Thymus (tissue), 11 donors: Measurements from ENCODE around the gene SLAMF9. TPM values are rescaled to one million over a fixed set of nuclear protein-coding genes. Genes with fewer than 3 reads are reported as not detected.
"Not testable (repeated sequence)": the region's sequence is repeated elsewhere in the genome, so short reads cannot be mapped to it uniquely, and the experiment has no call there.

Source experiments
- DNase-seq, 9 donors: peaks; one replicate each; pipeline ENCODE4 v3.0.0-alpha.2; 2013; ENCODE audit warnings: low spot score in 9 of 9, low read depth in 6 of 9, missing footprints in 1 of 9
- H3K27ac ChIP-seq, 2 donors: one replicate each; pipeline ENCODE4 v1.5.1; 2013; ENCODE audit warnings: control low read depth in 1 of 2, low read depth in 1 of 2, low read length in 1 of 2, mild to moderate bottlenecking in 1 of 2, moderate library complexity in 1 of 2
- H3K27me3 ChIP-seq, 2 donors: one replicate each; pipeline ENCODE4 v1.5.1; 2013; ENCODE audit warnings: low read length in 1 of 2; ENCODE audit not compliant: control insufficient read depth in 2 of 2, insufficient read depth in 1 of 2
- H3K36me3 ChIP-seq, 2 donors: one replicate each; pipeline ENCODE4 v1.5.1; 2013; ENCODE audit warnings: low read length in 1 of 2, mild to moderate bottlenecking in 1 of 2, moderate library complexity in 1 of 2; ENCODE audit not compliant: control insufficient read depth in 2 of 2, insufficient read depth in 2 of 2
- H3K4me1 ChIP-seq, 2 donors: one replicate each; pipeline ENCODE4 v1.5.1; 2013; ENCODE audit warnings: low read length in 2 of 2; ENCODE audit not compliant: control insufficient read depth in 2 of 2, insufficient read depth in 2 of 2
- H3K4me3 ChIP-seq, 2 donors: one replicate each; pipeline ENCODE4 v1.5.1; 2013; ENCODE audit warnings: low read length in 2 of 2, control low read depth in 1 of 2, mild to moderate bottlenecking in 1 of 2
- H3K9me3 ChIP-seq, 2 donors: one replicate each; pipeline ENCODE4 v1.5.1; 2013; ENCODE audit warnings: low read length in 1 of 2, mild to moderate bottlenecking in 1 of 2; ENCODE audit not compliant: control insufficient read depth in 2 of 2, insufficient read depth in 1 of 2
- WGBS: extraction: QIAGEN DNeasy Blood & Tissue Kit; methylation state at CpG from one replicate; pipeline ENCODE4 v1.1.7; 2013; 5-methylcytosine and 5-hydroxymethylcytosine counted together
- polyA plus RNA-seq: library from polyadenylated mRNA; stranded (reverse); fragments of 200-250 nt; gene quantifications from one replicate; pipeline ENCODE4 v1.2.3, GENCODE V29; 2013
- total RNA-seq: library from RNA; stranded (reverse); fragments of 120-200 nt; gene quantifications from one replicate; pipeline ENCODE4 v1.2.4, GENCODE V29; 2013
- donor health status: healthy.

SLAMF9 gene
- total and polyA plus RNA-seq, 2 donors = 0.09 to 0.71 TPM

GRCh38 chr1:159914252-159915018 is 39.6 kb downstream of the SLAMF9 start:
- H3K36me3 ChIP-seq = peaks cover 31 to 38% of the 10 kb centered on the region in 2 donors
- 80% methylated on average over 10 of the region's 10 CpGs for WGBS

GRCh38 chr1:159913451-159914192 is 40.4 kb downstream of the SLAMF9 start:
- H3K4me1 ChIP-seq = peaks cover 29 to 64% of the 10 kb centered on the region in 2 donors
- no peak overlapping the region for H3K27ac ChIP-seq
- H3K4me3 ChIP-seq = no peak overlapping the region
- 92% methylated on average over 5 of the region's 5 CpGs for whole genome bisulfite sequencing
- DNase-seq = no peak
- H3K9me3 ChIP-seq = no peaks in the 10 kb centered on the region
- peaks cover 23 to 30% of the 10 kb centered on the region in 2 donors for H3K36me3 ChIP-seq
- H3K27me3 ChIP-seq = no peaks in the 10 kb centered on the region

More at GRCh38 chr1:159914252-159915018, 39.6 kb downstream of the SLAMF9 start:
- Histone ChIP-seq H3K9me3 (no peaks in the 10 kb centered on the region), H3K4me3 (no peak overlapping the region), H3K27ac (no peak overlapping the region), H3K4me1 (peaks cover 34 to 68% of the 10 kb centered on the region in 2 donors), H3K27me3 (no peaks in the 10 kb centered on the region)
- no peak for DNase-seq

- no peak overlapping the region for H3K4me3 ChIP-seq
- H3K36me3 ChIP-seq = peaks cover 9 to 12% of the 10 kb centered on the region in 2 donors
- 59% methylated on average over 6 of the region's 6 CpGs for WGBS
- H3K27me3 ChIP-seq = no peaks in the 10 kb centered on the region
- H3K27ac ChIP-seq = peak overlapping the region in 1 of 2 donors; percentile 61
- no peaks in the 10 kb centered on the region for H3K9me3 ChIP-seq
- H3K4me1 ChIP-seq = peaks cover 22 to 48% of the 10 kb centered on the region in 2 donors
- DNase-seq = no peak
These were observed 42.5 kb downstream of the SLAMF9 start for GRCh38 chr1:159911326-159912070.

- H3K27ac ChIP-seq = no peak overlapping the region
- 94% methylated on average over 9 of the region's 9 CpGs for WGBS
These were observed 45.8 kb downstream of the SLAMF9 start for GRCh38 chr1:159908031-159908940.

DNA sequence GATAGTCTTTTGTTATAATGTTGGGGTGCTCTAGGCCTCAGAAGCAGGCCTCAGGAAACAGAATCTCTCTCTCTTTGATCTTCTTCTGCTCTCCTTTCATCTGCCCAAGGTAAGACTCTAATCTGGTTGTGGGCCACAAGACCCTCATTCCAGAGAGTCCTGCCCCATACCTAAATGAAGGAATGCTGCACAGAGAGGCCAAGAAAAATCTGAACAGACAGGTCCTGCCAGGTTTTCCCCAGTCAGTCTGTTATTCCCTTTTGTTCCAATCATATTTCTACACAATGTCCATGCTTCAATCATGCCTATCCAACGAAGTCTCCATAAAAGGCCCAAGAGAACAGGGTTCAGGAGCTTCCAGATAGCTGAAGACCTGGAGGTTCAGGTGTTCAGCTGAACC is 47.1 kb downstream of the SLAMF9 start:
- no peak for DNase-seq
- Histone ChIP-seq H3K9me3 (no peaks in the 10 kb centered on the region), H3K4me3 (no peak overlapping the region), H3K36me3 (no peaks in the 10 kb centered on the region), H3K27me3 (no peaks in the 10 kb centered on the region), H3K4me1 (peaks cover 20 to 27% of the 10 kb centered on the region in 2 donors), H3K27ac (no peak overlapping the region)
- WGBS = 92% methylated on average over 1 of the region's 1 CpG

More at GRCh38 chr1:159908031-159908940, 45.8 kb downstream of the SLAMF9 start:
- H3K36me3 ChIP-seq = no peaks in the 10 kb centered on the region
- peaks cover 20 to 32% of the 10 kb centered on the region in 2 donors for H3K4me1 ChIP-seq
- DNase-seq = no peak
- no peak overlapping the region for H3K4me3 ChIP-seq
- no peaks in the 10 kb centered on the region for H3K9me3 ChIP-seq
- H3K27me3 ChIP-seq = no peaks in the 10 kb centered on the region

DNA sequence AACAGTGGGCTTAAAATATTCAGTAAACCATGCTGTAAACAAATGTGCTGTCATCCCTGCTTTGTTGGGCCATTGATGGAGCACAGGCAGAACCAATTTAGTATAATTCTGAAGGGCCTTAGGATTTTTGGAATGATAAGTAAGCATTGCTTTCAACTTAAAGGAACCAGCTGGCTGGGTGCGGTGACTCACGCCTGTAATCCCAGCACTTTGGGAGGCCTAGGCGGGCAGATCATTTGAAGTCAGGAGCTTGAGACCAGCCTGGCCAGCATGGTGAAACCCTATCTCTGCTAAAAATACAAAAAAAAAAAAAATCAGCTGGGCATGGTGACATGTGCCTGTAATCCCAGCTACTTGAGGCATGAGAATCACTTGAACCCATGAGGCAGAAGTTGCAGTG is 50.0 kb downstream of the SLAMF9 start:
- H3K27ac ChIP-seq, H3K27me3 ChIP-seq, H3K36me3 ChIP-seq, DNase-seq, H3K4me1 ChIP-seq, H3K9me3 ChIP-seq, H3K4me3 ChIP-seq: not testable (repeated sequence)
- 81% methylated on average over 3 of the region's 3 CpGs for WGBS

GRCh38 chr1:159902541-159902940 is 51.5 kb downstream of the SLAMF9 start:
- no peak for DNase-seq
- no peak overlapping the region for H3K27ac ChIP-seq
- H3K36me3 ChIP-seq = no peaks in the 10 kb centered on the region
- no peaks in the 10 kb centered on the region for H3K27me3 ChIP-seq
- 98% methylated on average over 3 of the region's 3 CpGs for WGBS
- H3K4me1 ChIP-seq = peaks cover 0 to 8% of the 10 kb centered on the region in 2 donors
- no peaks in the 10 kb centered on the region for H3K9me3 ChIP-seq
- no peak overlapping the region for H3K4me3 ChIP-seq
